Endometrial microvascular endothelial cells (primary cell): ENCODE data around the gene CFAP53. TPM values are rescaled to one million over a fixed set of nuclear protein-coding genes. Genes with fewer than 3 reads are reported as not detected.

Source experiments
- total RNA-seq: library from RNA; depleted of rRNA; stranded (reverse); fragments of >200 nt; gene quantifications from one replicate; pipeline ENCODE4 v1.2.3, GENCODE V29; 2015; ENCODE audit errors: inconsistent ontology term

Gene CFAP53
- total RNA-seq, 1 donor from 2014 or later = not detected

Other genes with a start within 250 kb of the CFAP53 start
- gene MYO5B, start 71.3 kb downstream of the CFAP53 start, total RNA-seq = 1.3 TPM
- gene MBD1, start 15.0 kb upstream of the CFAP53 start, total RNA-seq = 75.1 TPM
- 54.5 TPM for gene CXXC1, start 21.2 kb upstream of the CFAP53 start, total RNA-seq
- gene SKA1, start 108.6 kb upstream of the CFAP53 start, total RNA-seq = 18.4 TPM